GM21367 (cell line): ENCODE data around the gene PLGRKT.
"Not testable (repeated sequence)": the region's sequence is repeated elsewhere in the genome, so short reads cannot be mapped to it uniquely, and the experiment has no call there.

Experiments
- ATAC-seq: cut with Tn5 transposase; IDR thresholded peaks from one replicate; pipeline ENCODE4 v1.9.1; 2021; ENCODE audit not compliant: unreplicated experiment

PLGRKT gene

DNA sequence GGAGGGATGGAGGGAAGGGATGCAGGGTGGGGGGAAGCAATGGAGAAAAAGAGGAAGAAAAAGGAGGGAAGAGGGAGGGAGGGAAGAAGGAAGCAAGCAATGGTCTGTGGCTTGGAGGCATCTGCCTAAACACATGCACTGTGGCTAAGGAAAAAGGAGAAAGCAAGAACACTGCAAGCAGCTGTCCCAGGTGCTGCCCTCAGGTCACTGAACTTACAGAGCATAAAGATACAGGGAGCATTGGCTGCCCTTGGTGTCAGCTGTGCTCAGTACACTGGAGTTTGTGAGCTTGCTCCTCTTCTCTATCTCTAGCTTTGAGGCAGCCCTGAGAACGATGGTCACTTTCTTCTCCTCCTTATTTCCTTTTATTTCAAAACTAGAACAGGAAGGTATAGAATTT, 116.1 kb downstream of the PLGRKT start:
- ATAC-seq = not testable (repeated sequence)

DNA sequence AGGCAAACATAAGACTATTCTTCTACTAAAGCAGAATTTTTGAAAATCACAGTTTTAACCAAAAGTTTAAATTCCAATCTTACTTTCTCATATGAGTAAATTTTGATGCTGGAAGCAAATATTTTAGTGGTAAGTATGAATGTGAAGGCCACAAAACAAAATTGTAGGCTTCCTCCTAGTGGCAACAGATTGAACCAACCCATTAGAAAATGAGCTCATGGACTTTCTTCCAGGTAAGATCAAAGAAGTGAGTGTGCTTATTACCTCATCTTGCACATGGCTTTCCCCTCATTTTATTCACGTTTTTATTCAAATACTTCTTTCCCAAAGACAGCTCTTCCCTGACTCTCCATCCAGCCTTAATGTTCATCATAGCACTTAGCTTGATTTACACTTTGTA, 116.7 kb downstream of the PLGRKT start:
- no peak for ATAC-seq

DNA sequence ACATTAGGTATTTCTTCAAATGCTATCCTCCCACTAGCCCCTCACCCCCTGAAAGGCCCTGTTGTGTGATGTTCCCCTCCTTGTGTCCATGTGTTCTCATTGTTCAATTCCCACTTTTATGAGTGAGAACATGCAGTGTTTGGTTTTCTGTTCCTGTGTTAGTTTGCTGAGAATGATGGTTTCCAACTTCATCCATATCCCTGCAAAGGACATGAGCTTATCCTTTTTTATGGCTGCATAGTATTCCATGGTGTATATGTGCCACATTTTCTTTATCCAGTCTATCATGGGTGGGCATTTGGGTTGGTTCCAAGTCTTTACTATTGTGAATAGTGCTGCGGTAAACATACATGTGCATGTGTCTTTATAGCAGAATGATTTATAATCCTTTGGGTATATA, 121.3 kb downstream of the PLGRKT start:
- not testable (repeated sequence) for ATAC-seq

DNA sequence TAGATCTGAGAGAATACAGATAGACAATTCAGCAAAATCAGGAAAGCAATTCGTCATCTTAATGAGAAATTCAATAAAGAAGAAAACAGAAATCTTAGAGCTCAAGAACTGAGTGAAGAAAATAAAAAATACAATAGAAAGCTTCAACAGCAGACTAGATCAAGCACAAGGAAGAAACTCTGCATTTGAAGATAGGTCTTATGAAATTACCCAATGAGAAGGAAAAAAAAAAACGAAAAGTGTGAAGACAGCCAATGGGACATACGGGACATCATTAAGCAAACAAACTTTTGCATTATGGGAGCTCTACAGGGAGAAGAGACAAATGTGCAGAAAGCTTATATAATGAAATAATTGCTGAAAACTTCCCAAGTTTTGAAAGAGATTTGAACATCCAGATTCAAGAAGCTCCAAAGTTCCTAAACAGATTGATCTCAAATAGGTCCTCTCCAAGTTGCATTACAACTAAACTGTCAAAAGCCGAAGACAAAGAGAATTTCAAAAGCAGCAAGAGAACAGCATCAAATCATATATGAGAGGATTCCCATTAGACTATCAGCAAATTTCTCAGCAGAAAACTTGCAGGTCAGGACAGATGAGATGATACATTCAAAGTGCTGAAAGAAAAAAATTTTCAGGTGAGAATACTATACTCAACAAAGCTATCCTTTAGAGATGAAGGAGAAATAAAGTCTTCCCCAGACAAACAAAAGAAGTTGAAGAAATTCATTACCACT, 122.4 kb downstream of the PLGRKT start:
- ATAC-seq = no peak

DNA sequence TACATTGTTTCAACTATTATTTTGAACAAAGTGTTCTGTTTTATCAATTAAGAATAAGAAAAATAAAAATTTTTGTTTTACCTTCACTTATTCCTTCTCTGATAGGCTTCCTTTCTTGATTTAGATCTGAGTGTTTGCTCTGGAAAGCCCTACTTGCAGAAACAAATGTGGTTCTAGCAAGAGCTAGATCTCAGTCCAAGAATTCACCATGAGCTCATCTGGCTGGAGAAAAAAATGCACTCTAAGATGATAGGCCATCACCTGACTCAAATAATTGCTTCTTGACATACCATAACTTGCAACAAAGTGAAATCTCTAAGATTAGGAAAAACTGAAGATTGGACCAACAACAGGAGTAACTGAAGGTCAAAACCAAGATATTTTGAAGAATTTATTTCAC, 126.9 kb downstream of the PLGRKT start:
- ATAC-seq = no peak
